GM18517 (cell line): ENCODE data around the gene NEK9.
"Not testable (repeated sequence)": the region's sequence is repeated elsewhere in the genome, so short reads cannot be mapped to it uniquely, and the experiment has no call there.

ENCODE experiments used
- ATAC-seq: cut with Tn5 transposase; IDR thresholded peaks from one replicate; pipeline ENCODE4 v1.9.1; 2021; ENCODE audit warnings: mild to moderate bottlenecking, moderate library complexity; ENCODE audit not compliant: unreplicated experiment

The NEK9 gene

GRCh38 chr14:75068294-75069120 lies 58.3 kb downstream of the NEK9 start:
- ATAC-seq, result no peak

GRCh38 chr14:75067765-75068164 lies 59.1 kb downstream of the NEK9 start:
- not testable (repeated sequence) for ATAC-seq

GRCh38 chr14:75067212-75067611 lies 59.6 kb downstream of the NEK9 start:
- ATAC-seq, result no peak

- ATAC-seq, result no peak
These were observed 60.2 kb downstream of the NEK9 start for GRCh38 chr14:75066691-75067090.

- ATAC-seq, result no peak
These were observed 62.7 kb downstream of the NEK9 start for GRCh38 chr14:75064205-75064567.

GRCh38 chr14:75063491-75064204 lies 63.2 kb downstream of the NEK9 start, which contains the start of gene ACYP1:
TSS of gene ACYP1 (minus strand) at chr14:75064024. CDS start at chr14:75063553, 471 bp downstream.
- peak; percentile 90 for ATAC-seq

- no peak for ATAC-seq
These were observed 63.8 kb downstream of the NEK9 start for GRCh38 chr14:75063013-75063412.

- no peak for ATAC-seq
These were observed 66.4 kb downstream of the NEK9 start for GRCh38 chr14:75060420-75060819.

GRCh38 chr14:75059642-75060041 lies 67.2 kb downstream of the NEK9 start:
- no peak for ATAC-seq

- no peak for ATAC-seq
These were observed 72.4 kb downstream of the NEK9 start for GRCh38 chr14:75054421-75054820.

- ATAC-seq, result no peak
These were observed 73.2 kb downstream of the NEK9 start for GRCh38 chr14:75053396-75054291.

GRCh38 chr14:75051556-75051899 lies 75.3 kb downstream of the NEK9 start:
- ATAC-seq, result no peak

GRCh38 chr14:75050852-75051555 lies 75.8 kb downstream of the NEK9 start, which contains the start of gene MLH3:
TSS of gene MLH3 (minus strand) at chr14:75051467. CDS start at chr14:75049655, 1,812 bp downstream.
- ATAC-seq, result peak; percentile 57

GRCh38 chr14:75049731-75050201 lies 77.1 kb downstream of the NEK9 start:
- ATAC-seq, result no peak

- no peak for ATAC-seq
These were observed 77.7 kb downstream of the NEK9 start for GRCh38 chr14:75049136-75049535.

GRCh38 chr14:75048101-75048500 lies 78.7 kb downstream of the NEK9 start:
- no peak for ATAC-seq

- no peak for ATAC-seq
These were observed 79.3 kb downstream of the NEK9 start for GRCh38 chr14:75047506-75047905.

- ATAC-seq, result no peak
These were observed 79.9 kb downstream of the NEK9 start for GRCh38 chr14:75046899-75047298.

- ATAC-seq, result no peak
These were observed 80.6 kb downstream of the NEK9 start for GRCh38 chr14:75046275-75046674.

- ATAC-seq, result no peak
These were observed 82.1 kb downstream of the NEK9 start for GRCh38 chr14:75044752-75045151.
